Measurements from ENCODE around the gene LAMA2.

The LAMA2 gene

GRCh38 chr6:128954308-128955043, 71.5 kb downstream of the LAMA2 start:
- H3K27ac ChIP-seq (ENCODE audit: low read depth, low read length, poor library complexity, severe bottlenecking), result no peak overlapping the region
- H3F3A ChIP-seq (ENCODE audit: insufficient read depth, low read length), result no peaks in the 10 kb centered on the region
- H3K79me2 ChIP-seq (ENCODE audit: insufficient read depth, low read length), result no peaks in the 10 kb centered on the region
- no peak overlapping the region for H2AFZ ChIP-seq (ENCODE audit: low read length)
- H4K20me1 ChIP-seq (ENCODE audit: insufficient read depth, low read length), result no peaks in the 10 kb centered on the region
- H3K9me3 ChIP-seq (ENCODE audit: low read length), result no peaks in the 10 kb centered on the region
- H3K9ac ChIP-seq (ENCODE audit: low read length), result no peak overlapping the region
- no peaks in the 10 kb centered on the region for H3K4me1 ChIP-seq (ENCODE audit: insufficient read depth, low read length, severe bottlenecking)
- no peak overlapping the region for H3K4me3 ChIP-seq (ENCODE audit: low read depth, low read length, poor library complexity, severe bottlenecking)
- H3K27me3 ChIP-seq (ENCODE audit: insufficient read depth, low read length), result no peaks in the 10 kb centered on the region
- H3K4me2 ChIP-seq (ENCODE audit: low read length), result no peak overlapping the region
- no peaks in the 10 kb centered on the region for H3K9me2 ChIP-seq (ENCODE audit: low read depth, low read length)
- H3K36me3 ChIP-seq (ENCODE audit: insufficient read depth, low read length), result no peaks in the 10 kb centered on the region
- TF ChIP-seq EZH2 (IDR thresholded peaks at IDR 0.05; ENCODE audit: borderline replicate concordance, low read length) (no peak), CTCF (IDR thresholded peaks at IDR 0.05; ENCODE audit: low read length) (no peak)

GRCh38 chr6:128963561-128963960, 80.6 kb downstream of the LAMA2 start:
- H3K27ac ChIP-seq (ENCODE audit: low read depth, low read length, poor library complexity, severe bottlenecking), result no peak overlapping the region
- H4K20me1 ChIP-seq (ENCODE audit: insufficient read depth, low read length), result no peaks in the 10 kb centered on the region
- H3K9me3 ChIP-seq (ENCODE audit: low read length), result no peaks in the 10 kb centered on the region
- H3K4me2 ChIP-seq (ENCODE audit: low read length), result no peak overlapping the region
- H3K79me2 ChIP-seq (ENCODE audit: insufficient read depth, low read length), result no peaks in the 10 kb centered on the region
- TF ChIP-seq EZH2 (IDR thresholded peaks at IDR 0.05; ENCODE audit: borderline replicate concordance, low read length) (no peak), CTCF (IDR thresholded peaks at IDR 0.05; ENCODE audit: low read length) (no peak)
- no peaks in the 10 kb centered on the region for H3K9me2 ChIP-seq (ENCODE audit: low read depth, low read length)
- no peaks in the 10 kb centered on the region for H3K4me1 ChIP-seq (ENCODE audit: insufficient read depth, low read length, severe bottlenecking)
- no peaks in the 10 kb centered on the region for H3K27me3 ChIP-seq (ENCODE audit: insufficient read depth, low read length)
- no peak overlapping the region for H3K9ac ChIP-seq (ENCODE audit: low read length)
- H2AFZ ChIP-seq (ENCODE audit: low read length), result no peak overlapping the region
- H3K4me3 ChIP-seq (ENCODE audit: low read depth, low read length, poor library complexity, severe bottlenecking), result no peak overlapping the region
- H3F3A ChIP-seq (ENCODE audit: insufficient read depth, low read length), result no peaks in the 10 kb centered on the region
- no peaks in the 10 kb centered on the region for H3K36me3 ChIP-seq (ENCODE audit: insufficient read depth, low read length)

- Histone ChIP-seq H3K4me2 (ENCODE audit: low read length) (no peak overlapping the region), H3K9ac (ENCODE audit: low read length) (no peak overlapping the region), H3K36me3 (ENCODE audit: insufficient read depth, low read length) (no peaks in the 10 kb centered on the region), H3K4me3 (ENCODE audit: low read depth, low read length, poor library complexity, severe bottlenecking) (no peak overlapping the region), H3K27ac (ENCODE audit: low read depth, low read length, poor library complexity, severe bottlenecking) (no peak overlapping the region), H3F3A (ENCODE audit: insufficient read depth, low read length) (no peaks in the 10 kb centered on the region), H3K79me2 (ENCODE audit: insufficient read depth, low read length) (no peaks in the 10 kb centered on the region), H3K9me2 (ENCODE audit: low read depth, low read length) (no peaks in the 10 kb centered on the region), H4K20me1 (ENCODE audit: insufficient read depth, low read length) (no peaks in the 10 kb centered on the region), H3K9me3 (ENCODE audit: low read length) (no peaks in the 10 kb centered on the region), H3K27me3 (ENCODE audit: insufficient read depth, low read length) (no peaks in the 10 kb centered on the region), H2AFZ (ENCODE audit: low read length) (no peak overlapping the region), H3K4me1 (ENCODE audit: insufficient read depth, low read length, severe bottlenecking) (no peaks in the 10 kb centered on the region)
- TF ChIP-seq CTCF (IDR thresholded peaks at IDR 0.05; ENCODE audit: low read length) (no peak), EZH2 (IDR thresholded peaks at IDR 0.05; ENCODE audit: borderline replicate concordance, low read length) (no peak)
Measured at GRCh38 chr6:128964233-128964755, 81.4 kb downstream of the LAMA2 start.
